ENCODE data around the gene GPC6.
A peak's percentile ranks its signal among the peaks of the same experiment; 100 is the strongest.

Gene GPC6

DNA sequence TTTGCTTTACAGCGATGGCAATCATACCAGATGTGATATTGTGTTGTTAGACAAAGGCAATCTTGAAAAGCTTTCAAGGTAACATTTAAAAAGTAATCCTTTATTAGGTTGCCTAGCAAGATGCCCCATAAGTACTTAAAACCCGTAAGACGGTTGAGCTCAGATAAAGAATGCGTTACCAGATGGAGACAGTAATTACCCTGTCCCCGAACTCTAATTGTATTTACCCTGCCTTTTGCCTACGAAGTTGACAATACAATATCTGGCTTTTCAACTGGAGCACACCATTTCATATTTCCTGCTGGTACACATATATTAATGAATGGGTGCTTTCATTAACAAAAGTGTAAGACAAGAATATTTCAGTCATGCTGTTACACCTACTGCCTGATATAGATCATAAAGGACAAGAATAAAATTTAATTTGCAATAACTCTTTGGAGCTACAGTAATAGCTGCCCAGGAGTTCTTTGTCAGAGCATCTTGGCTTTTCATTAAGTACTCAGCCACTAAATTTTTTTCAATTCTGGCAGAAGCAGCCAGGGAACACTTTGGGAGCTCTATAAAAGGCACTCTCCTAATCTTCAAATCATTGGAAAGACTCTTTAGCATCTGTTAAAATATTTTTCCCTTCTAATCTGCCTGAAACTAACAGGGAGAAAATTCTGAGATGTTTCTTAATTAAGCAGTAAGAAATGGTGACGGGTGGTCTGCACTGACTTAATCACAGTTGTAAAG lies 1189.1 kb downstream of the GPC6 start:
- H3K36me3 ChIP-seq (replicated peaks; ENCODE audit: insufficient read depth, low read length), result no peaks in the 10 kb centered on the region
- no peak overlapping the region for H3K4me3 ChIP-seq (ENCODE audit: low read length)
- H3K4me2 ChIP-seq (ENCODE audit: low read depth, low read length), result no peak overlapping the region
- 0 out of 2 replicates have a peak, but pooled peaks cover 7% of the 10 kb centered on the region for H3K4me1 ChIP-seq (ENCODE audit: low read length)
- H3K27me3 ChIP-seq (replicated peaks; ENCODE audit: insufficient read depth, low read length), result no peaks in the 10 kb centered on the region
- DNase-seq, result no peak
- no peak overlapping the region for H3K9ac ChIP-seq (ENCODE audit: low read length)
- no peak for TF ChIP-seq EZH2 (optimal IDR thresholded peaks at IDR 0.05; ENCODE audit: low read depth, low read length)
- TF ChIP-seq CTCF (IDR thresholded peaks at IDR 0.05; ENCODE audit: low read length), result no peak
- no peak for TF ChIP-seq EZH2phosphoT487 (IDR thresholded peaks at IDR 0.05; ENCODE audit: low read length)
- H4K20me1 ChIP-seq (ENCODE audit: insufficient read depth, low read length), result no peaks in the 10 kb centered on the region
- H3K27ac ChIP-seq (ENCODE audit: low read length), result no peak overlapping the region
- H3K9me3 ChIP-seq (replicated peaks; ENCODE audit: insufficient read depth, low read length), result no peaks in the 10 kb centered on the region
- no peak overlapping the region for H2AFZ ChIP-seq (ENCODE audit: low read length)
- H3F3A ChIP-seq (ENCODE audit: insufficient read depth, low read length), result no peaks in the 10 kb centered on the region
- no peaks in the 10 kb centered on the region for H3K9me2 ChIP-seq (replicated peaks; ENCODE audit: insufficient read depth, low read length)
- no peaks in the 10 kb centered on the region for H3K79me2 ChIP-seq (ENCODE audit: low read length)

- H3K4me2 ChIP-seq (ENCODE audit: low read depth, low read length), result no peak overlapping the region
- H3K4me3 ChIP-seq (ENCODE audit: low read length), result no peak overlapping the region
- H3K9me3 ChIP-seq (replicated peaks; ENCODE audit: insufficient read depth, low read length), result no peaks in the 10 kb centered on the region
- no peaks in the 10 kb centered on the region for H3K79me2 ChIP-seq (ENCODE audit: low read length)
- TF ChIP-seq CTCF (IDR thresholded peaks at IDR 0.05; ENCODE audit: low read length), result peak; percentile 18
- no peak for TF ChIP-seq EZH2phosphoT487 (IDR thresholded peaks at IDR 0.05; ENCODE audit: low read length)
- no peak overlapping the region for H3K27ac ChIP-seq (ENCODE audit: low read length)
- no peaks in the 10 kb centered on the region for H4K20me1 ChIP-seq (ENCODE audit: insufficient read depth, low read length)
- no peaks in the 10 kb centered on the region for H3F3A ChIP-seq (ENCODE audit: insufficient read depth, low read length)
- no peaks in the 10 kb centered on the region for H3K9me2 ChIP-seq (replicated peaks; ENCODE audit: insufficient read depth, low read length)
- H3K36me3 ChIP-seq (replicated peaks; ENCODE audit: insufficient read depth, low read length), result no peaks in the 10 kb centered on the region
- H2AFZ ChIP-seq (ENCODE audit: low read length), result no peak overlapping the region
- H3K27me3 ChIP-seq (replicated peaks; ENCODE audit: insufficient read depth, low read length), result no peaks in the 10 kb centered on the region
- H3K9ac ChIP-seq (ENCODE audit: low read length), result no peak overlapping the region
- no peak for DNase-seq
- 0 out of 2 replicates have a peak, but pooled peaks cover 7% of the 10 kb centered on the region for H3K4me1 ChIP-seq (ENCODE audit: low read length)
Observed at GRCh38 chr13:94416454-94417080, 1190.0 kb downstream of the GPC6 start.

DNA sequence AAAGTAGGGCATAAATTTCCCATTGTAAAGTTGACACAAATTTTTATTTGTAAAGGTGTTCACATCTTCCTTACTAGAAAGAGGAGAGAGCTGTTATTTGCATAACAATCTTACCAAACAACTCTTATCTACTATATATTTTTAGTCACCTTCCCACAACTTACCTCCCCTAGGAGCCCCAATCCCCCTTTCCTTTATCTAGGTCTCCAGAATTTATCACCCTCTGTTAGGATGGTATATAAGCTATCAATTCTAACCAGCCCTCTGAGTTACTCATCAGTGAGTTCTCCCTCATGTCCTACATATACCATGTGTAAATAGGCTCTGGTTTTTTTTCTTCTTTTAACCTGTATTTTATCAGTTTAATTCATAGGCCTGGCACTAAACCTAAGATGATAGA lies 1190.7 kb downstream of the GPC6 start:
- no peaks in the 10 kb centered on the region for H3K79me2 ChIP-seq (ENCODE audit: low read length)
- H2AFZ ChIP-seq (ENCODE audit: low read length), result no peak overlapping the region
- H3K9me2 ChIP-seq (replicated peaks; ENCODE audit: insufficient read depth, low read length), result no peaks in the 10 kb centered on the region
- no peak overlapping the region for H3K9ac ChIP-seq (ENCODE audit: low read length)
- DNase-seq, result no peak
- no peak overlapping the region for H3K4me3 ChIP-seq (ENCODE audit: low read length)
- no peak for TF ChIP-seq EZH2phosphoT487 (IDR thresholded peaks at IDR 0.05; ENCODE audit: low read length)
- no peak for TF ChIP-seq EZH2 (optimal IDR thresholded peaks at IDR 0.05; ENCODE audit: low read depth, low read length)
- TF ChIP-seq CTCF (IDR thresholded peaks at IDR 0.05; ENCODE audit: low read length), result no peak
- no peaks in the 10 kb centered on the region for H3K36me3 ChIP-seq (replicated peaks; ENCODE audit: insufficient read depth, low read length)
- no peaks in the 10 kb centered on the region for H3F3A ChIP-seq (ENCODE audit: insufficient read depth, low read length)
- H3K27me3 ChIP-seq (replicated peaks; ENCODE audit: insufficient read depth, low read length), result no peaks in the 10 kb centered on the region
- H3K4me2 ChIP-seq (ENCODE audit: low read depth, low read length), result no peak overlapping the region
- H3K9me3 ChIP-seq (replicated peaks; ENCODE audit: insufficient read depth, low read length), result no peaks in the 10 kb centered on the region
- 0 out of 2 replicates have a peak, but pooled peaks cover 7% of the 10 kb centered on the region for H3K4me1 ChIP-seq (ENCODE audit: low read length)
- no peak overlapping the region for H3K27ac ChIP-seq (ENCODE audit: low read length)
- H4K20me1 ChIP-seq (ENCODE audit: insufficient read depth, low read length), result no peaks in the 10 kb centered on the region
